Astrocyte (in vitro differentiated cells and primary cell): ENCODE results near the gene ICOS. TPM values are rescaled to one million over a fixed set of nuclear protein-coding genes. Genes with fewer than 3 reads are reported as not detected.
"Not testable (repeated sequence)": the region's sequence is repeated elsewhere in the genome, so short reads cannot be mapped to it uniquely, and the experiment has no call there.

Experiments
- DNase-seq: peaks from one replicate; pipeline ENCODE4 v3.0.0-alpha.2; 2010; ENCODE audit warnings: low read depth
- FAIRE-seq: peaks from 2 replicates; lab custom pipeline; 2011; peaks lifted over from hg19 to GRCh38; lab: Jason Lieb, UNC
- H2AFZ ChIP-seq: 2 replicates; pipeline ENCODE4 v1.6.0; 2012; ENCODE audit warnings: low read depth, low read length, inconsistent platforms
- H3K27ac ChIP-seq: 2 replicates; pipeline ENCODE4 v1.5.1; 2011; ENCODE audit warnings: low read depth, low read length, inconsistent platforms
- H3K27me3 ChIP-seq: 2 replicates; pipeline ENCODE4 v1.6.0; 2011; ENCODE audit warnings: low read length, inconsistent platforms; ENCODE audit not compliant: insufficient read depth
- H3K36me3 ChIP-seq: 2 replicates; pipeline ENCODE4 v1.5.1; 2011; ENCODE audit warnings: low read length, inconsistent platforms; ENCODE audit not compliant: insufficient read depth
- H3K4me1 ChIP-seq: 2 replicates; pipeline ENCODE4 v1.5.1; 2011; ENCODE audit warnings: low read length, inconsistent platforms; ENCODE audit not compliant: insufficient read depth
- H3K4me2 ChIP-seq: 2 replicates; pipeline ENCODE4 v1.6.0; 2012; ENCODE audit warnings: low read length, inconsistent platforms
- H3K4me3 ChIP-seq: 2 replicates; pipeline ENCODE4 v1.5.1; 2011; ENCODE audit warnings: low read depth, mild to moderate bottlenecking, low read length, inconsistent platforms; ENCODE audit not compliant: insufficient read depth
- H3K79me2 ChIP-seq: 2 replicates; pipeline ENCODE4 v1.6.0; 2012; ENCODE audit warnings: mild to moderate bottlenecking, low read length, inconsistent platforms; ENCODE audit not compliant: insufficient read depth
- H3K9ac ChIP-seq: 2 replicates; pipeline ENCODE4 v1.6.0; 2012; ENCODE audit warnings: mild to moderate bottlenecking, low read length, inconsistent platforms
- H3K9me3 ChIP-seq: 2 replicates; pipeline ENCODE4 v1.5.1; 2012; ENCODE audit warnings: low read depth, mild to moderate bottlenecking, low read length, inconsistent platforms; ENCODE audit not compliant: insufficient read depth
- H4K20me1 ChIP-seq: 2 replicates; pipeline ENCODE4 v1.6.0; 2012; ENCODE audit warnings: low read length, inconsistent platforms; ENCODE audit not compliant: insufficient read depth
- H3K27ac Mint-ChIP-seq: one replicate; pipeline ENCODE4 v1.8.0; 2021; ENCODE audit warnings: mild to moderate bottlenecking, mixed read lengths; ENCODE audit not compliant: unreplicated experiment
- H3K27me3 Mint-ChIP-seq: one replicate; pipeline ENCODE4 v1.8.0; 2021; ENCODE audit warnings: low read depth, mixed read lengths; ENCODE audit not compliant: unreplicated experiment
- H3K36me3 Mint-ChIP-seq: one replicate; pipeline ENCODE4 v1.8.0; 2021; ENCODE audit warnings: low read depth, mixed read lengths; ENCODE audit not compliant: unreplicated experiment
- H3K4me1 Mint-ChIP-seq: one replicate; pipeline ENCODE4 v1.8.0; 2021; ENCODE audit warnings: low read depth, mixed read lengths; ENCODE audit not compliant: unreplicated experiment
- H3K4me3 Mint-ChIP-seq: one replicate; pipeline ENCODE4 v1.8.0; 2021; ENCODE audit warnings: mild to moderate bottlenecking, moderate library complexity, mixed read lengths; ENCODE audit not compliant: unreplicated experiment
- H3K9me3 Mint-ChIP-seq: one replicate; pipeline ENCODE4 v1.8.0; 2021; ENCODE audit warnings: mild to moderate bottlenecking, mixed read lengths; ENCODE audit not compliant: unreplicated experiment
- CTCF ChIP-seq: IDR thresholded peaks from 2 replicates; pipeline ENCODE4 v1.5.1; 2011; ENCODE audit warnings: low read depth, mild to moderate bottlenecking, inconsistent platforms, low read length, moderate library complexity; ENCODE audit not compliant: insufficient read depth
- EZH2 ChIP-seq: IDR thresholded peaks from 2 replicates; pipeline ENCODE4 v1.6.1; 2012; ENCODE audit warnings: mild to moderate bottlenecking, low read length, inconsistent platforms; ENCODE audit not compliant: insufficient read depth
- total RNA-seq: library from RNA; stranded (reverse); gene quantifications from 2 replicates; pipeline ENCODE4 v1.2.1, GENCODE V29; 2021

The ICOS gene
- total RNA-seq, 1 donor from 2014 or later = not detected

- TF ChIP-seq EZH2 (no peak), CTCF (no peak)
- H3K79me2 ChIP-seq = no peaks in the 10 kb centered on the region
- H3K9me3 ChIP-seq = no peaks in the 10 kb centered on the region
- Mint-ChIP-seq H3K4me3 (no peak overlapping the region), H3K4me1 (no peaks in the 10 kb centered on the region), H3K9me3 (no peaks in the 10 kb centered on the region), H3K27ac (no peak overlapping the region), H3K27me3 (peaks cover 12% of the 10 kb centered on the region), H3K36me3 (no peaks in the 10 kb centered on the region)
- no peaks in the 10 kb centered on the region for H4K20me1 ChIP-seq
- H3K36me3 ChIP-seq = no peaks in the 10 kb centered on the region
- DNase-seq = no peak
- no peak overlapping the region for H2AFZ ChIP-seq
- no peak overlapping the region for H3K4me3 ChIP-seq
- no peak for FAIRE-seq
- H3K4me1 ChIP-seq = no peaks in the 10 kb centered on the region
- no peak overlapping the region for H3K4me2 ChIP-seq
- no peak overlapping the region for H3K9ac ChIP-seq
- no peaks in the 10 kb centered on the region for H3K27me3 ChIP-seq
- H3K27ac ChIP-seq = no peak overlapping the region
Measured at GRCh38 chr2:203959672-203960071, 23.1 kb downstream of the ICOS start.

GRCh38 chr2:203960811-203961210 is 24.2 kb downstream of the ICOS start:
- H3K4me3 Mint-ChIP-seq = no peak overlapping the region
- Histone ChIP-seq H3K4me2 (no peak overlapping the region), H4K20me1 (no peaks in the 10 kb centered on the region), H3K27me3 (no peaks in the 10 kb centered on the region), H3K4me3 (no peak overlapping the region), H3K79me2 (no peaks in the 10 kb centered on the region), H3K9me3 (no peaks in the 10 kb centered on the region), H2AFZ (no peak overlapping the region), H3K4me1 (no peaks in the 10 kb centered on the region), H3K9ac (no peak overlapping the region), H3K36me3 (no peaks in the 10 kb centered on the region), H3K27ac (no peak overlapping the region)
- FAIRE-seq (no peak), DNase-seq (peak; percentile 8)
- H3K9me3 Mint-ChIP-seq = no peaks in the 10 kb centered on the region
- H3K27me3 Mint-ChIP-seq = peaks cover 15% of the 10 kb centered on the region
- no peaks in the 10 kb centered on the region for H3K4me1 Mint-ChIP-seq
- TF ChIP-seq CTCF (no peak), EZH2 (no peak)
- no peaks in the 10 kb centered on the region for H3K36me3 Mint-ChIP-seq
- H3K27ac Mint-ChIP-seq = no peak overlapping the region

GRCh38 chr2:203965190-203965589 is 28.6 kb downstream of the ICOS start:
- H3K4me3 ChIP-seq, FAIRE-seq: not testable (repeated sequence)

More at GRCh38 chr2:203965190-203965589, 28.6 kb downstream of the ICOS start:
- H3K27ac Mint-ChIP-seq, H3K36me3 ChIP-seq, H2AFZ ChIP-seq, H3K9me3 ChIP-seq, H3K4me1 Mint-ChIP-seq, H3K4me2 ChIP-seq, H3K79me2 ChIP-seq, H3K9ac ChIP-seq, DNase-seq, H3K9me3 Mint-ChIP-seq, H3K4me1 ChIP-seq, H3K27ac ChIP-seq, H3K36me3 Mint-ChIP-seq, H4K20me1 ChIP-seq, H3K27me3 ChIP-seq, H3K4me3 Mint-ChIP-seq: not testable (repeated sequence)
- H3K27me3 Mint-ChIP-seq = peaks cover 13% of the 10 kb centered on the region
